Parathyroid adenoma (tissue), 2 donors: ENCODE measurements around the gene NAA15.
"Not testable (repeated sequence)": the region's sequence is repeated elsewhere in the genome, so short reads cannot be mapped to it uniquely, and the experiment has no call there.

Experiments used
- H2AFZ ChIP-seq: fragments of 300-600 bp; sonication (generic); one replicate; pipeline ENCODE4 v1.7.0; 2017; ENCODE audit warnings: antibody characterized with exemption, mild to moderate bottlenecking
- H3K27ac ChIP-seq: fragments of 300-600 bp; sonication (generic); one replicate; pipeline ENCODE4 v1.7.0; 2017
- H3K27me3 ChIP-seq: fragments of 300-600 bp; sonication (generic); one replicate; pipeline ENCODE4 v1.7.0; 2017; ENCODE audit warnings: low read length; ENCODE audit not compliant: control insufficient read depth, insufficient read depth
- H3K36me3 ChIP-seq: fragments of 300-600 bp; sonication (generic); one replicate; pipeline ENCODE4 v1.7.0; 2017; ENCODE audit warnings: low read length; ENCODE audit not compliant: control insufficient read depth, insufficient read depth
- H3K4me1 ChIP-seq: fragments of 300-600 bp; sonication (generic); one replicate; pipeline ENCODE4 v1.7.0; 2017; ENCODE audit warnings: control low read depth
- H3K4me2 ChIP-seq: fragments of 300-600 bp; sonication (generic); one replicate; pipeline ENCODE4 v1.7.0; 2017; ENCODE audit warnings: low read length
- H3K4me3 ChIP-seq: fragments of 300-600 bp; sonication (generic); one replicate; pipeline ENCODE4 v1.7.0; 2017; ENCODE audit warnings: low read depth, low read length
- H3K79me2 ChIP-seq: fragments of 300-600 bp; sonication (generic); one replicate; pipeline ENCODE4 v1.7.0; 2017; ENCODE audit warnings: control low read depth
- H3K9ac ChIP-seq: fragments of 300-600 bp; sonication (generic); one replicate; pipeline ENCODE4 v1.7.0; 2017; ENCODE audit warnings: mild to moderate bottlenecking
- H3K9me3 ChIP-seq: fragments of 300-600 bp; sonication (generic); one replicate; pipeline ENCODE4 v1.7.0; 2017; ENCODE audit warnings: low read length; ENCODE audit not compliant: control insufficient read depth
- CTCF ChIP-seq: fragments of 300-600 bp; sonication (generic); IDR thresholded peaks from one replicate; pipeline ENCODE4 v1.7.0; 2017; ENCODE audit warnings: antibody characterized with exemption, mild to moderate bottlenecking
- donor health status: primary hyperparathyroidism.

NAA15 gene

GRCh38 chr4:139301113-139301820 is at the start of gene NAA15:
TSS of gene NAA15 (plus strand) at chr4:139301505. CDS start at chr4:139301778, 273 bp downstream.
- H3K27me3 ChIP-seq, result no peaks in the 10 kb centered on the region
- H2AFZ ChIP-seq, result peak within 1 kb of the TSS; percentile 93
- H3K4me3 ChIP-seq, result peak within 1 kb of the TSS; percentile 83
- peak within 1 kb of the TSS; percentile 87 for H3K27ac ChIP-seq
- H3K9ac ChIP-seq, result peak within 1 kb of the TSS; percentile 3
- no peaks in the 10 kb centered on the region for H3K9me3 ChIP-seq
- H3K4me2 ChIP-seq, result peak within 1 kb of the TSS; percentile 75
- H3K36me3 ChIP-seq, result no peaks in the 10 kb centered on the region
- peaks cover 12% of the 10 kb centered on the region for H3K79me2 ChIP-seq
- peaks cover 4% of the 10 kb centered on the region for H3K4me1 ChIP-seq
- TF ChIP-seq CTCF, result no peak

- no peak overlapping the region for H3K27ac ChIP-seq
- no peaks in the 10 kb centered on the region for H3K4me1 ChIP-seq
- no peak overlapping the region for H3K9ac ChIP-seq
- no peak for TF ChIP-seq CTCF
- H3K4me3 ChIP-seq, result no peak overlapping the region
- no peaks in the 10 kb centered on the region for H3K79me2 ChIP-seq
- no peaks in the 10 kb centered on the region for H3K9me3 ChIP-seq
- H2AFZ ChIP-seq, result no peak overlapping the region
- H3K36me3 ChIP-seq, result no peaks in the 10 kb centered on the region
- no peaks in the 10 kb centered on the region for H3K27me3 ChIP-seq
- H3K4me2 ChIP-seq, result no peak overlapping the region
Observed at GRCh38 chr4:139253046-139253445, 48.3 kb upstream of the NAA15 start.

- TF ChIP-seq CTCF, result no peak
- Histone ChIP-seq H3K27me3 (no peaks in the 10 kb centered on the region), H3K36me3 (no peaks in the 10 kb centered on the region), H3K9ac (no peak overlapping the region), H2AFZ (no peak overlapping the region), H3K4me1 (no peaks in the 10 kb centered on the region), H3K9me3 (no peaks in the 10 kb centered on the region), H3K4me3 (no peak overlapping the region), H3K79me2 (no peaks in the 10 kb centered on the region), H3K27ac (no peak overlapping the region), H3K4me2 (no peak overlapping the region)
Observed at GRCh38 chr4:139253713-139254112, 47.6 kb upstream of the NAA15 start.

GRCh38 chr4:139255581-139255980 is 45.7 kb upstream of the NAA15 start:
- not testable (repeated sequence) for H3K27ac ChIP-seq, H3K36me3 ChIP-seq, H3K9ac ChIP-seq, H3K9me3 ChIP-seq, H3K4me3 ChIP-seq, H3K4me2 ChIP-seq, H3K79me2 ChIP-seq, H2AFZ ChIP-seq, H3K4me1 ChIP-seq, H3K27me3 ChIP-seq

GRCh38 chr4:139256349-139256748 is 45.0 kb upstream of the NAA15 start:
- H3K27ac ChIP-seq, result no peak overlapping the region
- no peaks in the 10 kb centered on the region for H3K27me3 ChIP-seq
- no peak overlapping the region for H3K4me2 ChIP-seq
- H3K79me2 ChIP-seq, result no peaks in the 10 kb centered on the region
- H3K9me3 ChIP-seq, result no peaks in the 10 kb centered on the region
- H3K36me3 ChIP-seq, result no peaks in the 10 kb centered on the region
- TF ChIP-seq CTCF, result no peak
- H3K9ac ChIP-seq, result no peak overlapping the region
- no peaks in the 10 kb centered on the region for H3K4me1 ChIP-seq
- H2AFZ ChIP-seq, result no peak overlapping the region
- no peak overlapping the region for H3K4me3 ChIP-seq
